HEK293 (cell line): Measurements from ENCODE around the gene SH3RF1.

Experiments
- CTCF ChIA-PET: fragments of 350-600 bp; formaldehyde crosslinking; extraction: SDS; loops from one replicate; lab custom pipeline; 2021; ENCODE audit warnings: antibody characterized with exemption; lab: Yijun Ruan, JAX
- POLR2A ChIA-PET: fragments of 300-600 bp; formaldehyde crosslinking; extraction: SDS; loops from one replicate; lab custom pipeline; 2020; ENCODE audit warnings: antibody characterized with exemption, inconsistent platforms; lab: Yijun Ruan, JAX
- H3K27ac ChIP-seq: fragments of 200-500 bp; sonication (Bioruptor generic); 2 replicates; pipeline ENCODE4 v1.5.1; 2014; ENCODE audit warnings: low read depth, low read length, control low read depth, inconsistent platforms; ENCODE audit errors: extremely low read depth
- H3K36me3 ChIP-seq, 2 experiments: fragments of 200-500 bp in 1 of 2; sonication (Bioruptor generic) in 1 of 2; 1 replicate in 1 of 2; 2 replicates in 1 of 2; pipeline ENCODE4 v1.5.1; 2014 to 2017; ENCODE audit warnings: inconsistent platforms in 2 of 2, low read length in 2 of 2; ENCODE audit not compliant: control insufficient read depth in 2 of 2, insufficient read depth in 1 of 2
- H3K4me1 ChIP-seq: fragments of 200-500 bp; sonication (Bioruptor generic); 2 replicates; pipeline ENCODE4 v1.5.1; 2014; ENCODE audit warnings: mild to moderate bottlenecking, low read length, inconsistent platforms; ENCODE audit not compliant: control insufficient read depth, insufficient read depth
- H3K4me3 ChIP-seq: 2 replicates; pipeline ENCODE4 v1.5.1; 2011; ENCODE audit warnings: low read depth, mild to moderate bottlenecking, control low read depth, low read length, moderate library complexity
- H3K9me3 ChIP-seq: fragments of 200-500 bp; sonication (Bioruptor generic); 2 replicates; pipeline ENCODE4 v1.5.1; 2014; ENCODE audit warnings: low read depth, low read length, inconsistent platforms; ENCODE audit not compliant: control insufficient read depth, insufficient read depth
- BCL11A ChIP-seq: fragments of 450-650 bp; formaldehyde crosslinking; IDR thresholded peaks from 2 replicates; pipeline ENCODE4 v1.5.1; 2016; ENCODE audit warnings: low read depth, missing biosample characterization, missing genetic modification characterization
- KLF7 ChIP-seq: fragments of 450-650 bp; formaldehyde crosslinking; IDR thresholded peaks from 2 replicates; pipeline ENCODE4 v1.5.1; 2016; ENCODE audit warnings: missing biosample characterization, missing genetic modification characterization, borderline replicate concordance
- OVOL3 ChIP-seq: fragments of 450-650 bp; formaldehyde crosslinking; IDR thresholded peaks from 2 replicates; pipeline ENCODE4 v1.5.1; 2016; ENCODE audit warnings: missing biosample characterization, missing genetic modification characterization
- REST ChIP-seq: fragments of 450-650 bp; formaldehyde crosslinking; IDR thresholded peaks from 2 replicates; pipeline ENCODE4 v1.5.1; 2016; ENCODE audit warnings: missing biosample characterization, missing genetic modification characterization
- SETDB1 ChIP-seq: IDR thresholded peaks from one replicate; pipeline ENCODE4 v1.6.1; 2017; ENCODE audit warnings: mild to moderate bottlenecking, low read length, moderate library complexity, mixed read lengths; ENCODE audit not compliant: insufficient read length
- SP7 ChIP-seq: fragments of 450-650 bp; formaldehyde crosslinking; IDR thresholded peaks from 2 replicates; pipeline ENCODE4 v1.5.1; 2016; ENCODE audit warnings: missing biosample characterization, missing genetic modification characterization
- ZBTB11 ChIP-seq: fragments of 450-650 bp; formaldehyde crosslinking; conservative IDR thresholded peaks from 2 replicates; pipeline ENCODE4 v1.5.1; 2016; ENCODE audit warnings: low read depth, missing biosample characterization, missing genetic modification characterization
- ZBTB21 ChIP-seq: fragments of 450-650 bp; formaldehyde crosslinking; IDR thresholded peaks from 2 replicates; pipeline ENCODE4 v1.5.1; 2017; ENCODE audit warnings: missing biosample characterization, missing genetic modification characterization
- ZEB2 ChIP-seq: fragments of 450-650 bp; formaldehyde crosslinking; IDR thresholded peaks from 2 replicates; pipeline ENCODE4 v1.5.1; 2016; ENCODE audit warnings: missing biosample characterization, missing genetic modification characterization
- ZNF132 ChIP-seq: fragments of 450-650 bp; formaldehyde crosslinking; IDR thresholded peaks from 2 replicates; pipeline ENCODE4 v1.5.1; 2017; ENCODE audit warnings: missing biosample characterization, missing genetic modification characterization, borderline replicate concordance
- ZNF133 ChIP-seq: fragments of 450-650 bp; formaldehyde crosslinking; IDR thresholded peaks from 2 replicates; pipeline ENCODE4 v1.5.1; 2016; ENCODE audit warnings: missing biosample characterization, missing genetic modification characterization
- ZNF184 ChIP-seq: fragments of 450-650 bp; IDR thresholded peaks from 2 replicates; pipeline ENCODE4 v1.5.1; 2018; ENCODE audit warnings: missing biosample characterization, mild to moderate bottlenecking, missing genetic modification characterization
- ZNF202 ChIP-seq: fragments of 450-650 bp; formaldehyde crosslinking; IDR thresholded peaks from 2 replicates; pipeline ENCODE4 v1.5.1; 2016; ENCODE audit warnings: missing biosample characterization, missing genetic modification characterization, borderline replicate concordance
- ZNF248 ChIP-seq: fragments of 450-650 bp; formaldehyde crosslinking; IDR thresholded peaks from 2 replicates; pipeline ENCODE4 v1.5.1; 2017; ENCODE audit warnings: missing biosample characterization, missing genetic modification characterization
- ZNF341 ChIP-seq: fragments of 450-650 bp; formaldehyde crosslinking; IDR thresholded peaks from 2 replicates; pipeline ENCODE4; 2016; ENCODE audit warnings: low read depth, missing biosample characterization, missing genetic modification characterization
- ZNF366 ChIP-seq: fragments of 450-650 bp; formaldehyde crosslinking; conservative IDR thresholded peaks from 2 replicates; pipeline ENCODE4 v1.5.1; 2016; ENCODE audit warnings: missing biosample characterization, missing genetic modification characterization
- ZNF558 ChIP-seq: fragments of 450-650 bp; formaldehyde crosslinking; IDR thresholded peaks from 2 replicates; pipeline ENCODE4 v1.5.1; 2016; ENCODE audit warnings: missing biosample characterization, missing genetic modification characterization
- ZNF660 ChIP-seq: fragments of 450-650 bp; IDR thresholded peaks from 2 replicates; pipeline ENCODE4 v1.5.1; 2018; ENCODE audit warnings: missing biosample characterization, mild to moderate bottlenecking, missing genetic modification characterization
- ZNF701 ChIP-seq: fragments of 450-650 bp; formaldehyde crosslinking; IDR thresholded peaks from 2 replicates; pipeline ENCODE4 v1.5.1; 2016; ENCODE audit warnings: missing biosample characterization, missing genetic modification characterization
- ZNF76 ChIP-seq: fragments of 450-650 bp; formaldehyde crosslinking; IDR thresholded peaks from 2 replicates; pipeline ENCODE4; 2016; ENCODE audit warnings: low read depth, missing biosample characterization, missing genetic modification characterization, borderline replicate concordance
- TF ChIP-seq, protein P1 (sequence below): sonication (generic); formaldehyde crosslinking; IDR thresholded peaks from 2 replicates; pipeline ENCODE4 v1.8.1; 2022; ENCODE audit warnings: mild to moderate bottlenecking, moderate library complexity, missing genetic modification reagents

SH3RF1 gene

DNA sequence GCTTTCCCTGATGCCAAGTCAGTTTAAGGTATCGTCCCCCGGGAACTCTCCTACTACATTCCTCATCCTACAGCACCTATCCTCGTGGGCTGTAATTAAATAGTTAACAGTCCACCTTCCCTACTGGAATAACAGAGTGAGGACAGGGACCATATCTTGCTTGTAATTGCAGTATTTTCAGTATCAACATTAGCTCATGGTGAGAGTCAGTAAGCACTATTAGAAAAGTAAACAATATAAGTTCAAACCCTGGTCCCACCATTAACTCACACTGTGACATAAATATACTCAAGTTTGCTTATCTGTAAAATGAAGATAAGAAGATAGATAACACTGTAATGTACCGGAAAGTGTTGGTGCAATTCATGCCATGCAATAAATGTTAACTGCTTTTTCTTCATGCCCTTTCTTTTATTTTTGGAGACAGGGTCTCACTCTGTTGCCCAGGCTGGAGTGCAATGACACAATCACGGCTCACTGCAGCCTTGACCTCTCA is 61.3 kb downstream of the SH3RF1 start (continued):
- no peak for TF ChIP-seq ZNF341
- TF ChIP-seq, all 188 proteins: peak for 33

GRCh38 chr4:169208516-169208915 is 62.2 kb downstream of the SH3RF1 start:
- H3K4me1 ChIP-seq, result peaks cover 9% of the 10 kb centered on the region
- no peak overlapping the region for H3K27ac ChIP-seq
- ChIA-PET POLR2A (no interaction called here), CTCF (interaction anchor here (0.6 to 0.9 kb wide), 2 partner anchors 64 to 71 kb away, joined by 4 read pairs; no protein-coding TSS in a partner anchor)
- TF ChIP-seq ZBTB21 (tag by site-specific recombination), result no peak
- no peak for TF ChIP-seq ZNF133 (tag by site-specific recombination)
- TF ChIP-seq ZNF184 (tag by site-specific recombination), result no peak
- no peak for TF ChIP-seq ZNF202 (tag by site-specific recombination)
- TF ChIP-seq ZNF132 (tag by site-specific recombination), result no peak
- TF ChIP-seq ZNF248, result no peak
- no peaks in the 10 kb centered on the region for H3K36me3 ChIP-seq
- no peaks in the 10 kb centered on the region for H3K9me3 ChIP-seq
- H3K4me3 ChIP-seq, result no peak overlapping the region

DNA sequence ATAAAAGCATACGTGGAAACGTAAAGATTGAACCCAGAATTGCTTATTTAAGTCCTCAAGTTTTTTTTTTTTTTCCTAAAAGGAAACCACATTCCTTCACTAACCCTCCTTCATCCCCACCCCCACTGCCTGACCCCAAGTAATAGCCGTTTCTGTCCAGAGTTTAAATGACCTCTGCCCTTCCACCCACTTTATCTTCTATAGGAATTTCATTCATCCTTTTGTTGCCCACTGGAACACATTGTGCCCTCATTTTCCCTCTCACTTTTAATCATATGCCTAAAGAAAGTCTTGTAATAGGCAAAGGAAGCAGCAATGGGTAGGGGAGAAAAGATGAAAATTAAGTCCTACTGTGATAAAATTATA is 62.7 kb downstream of the SH3RF1 start:
- Histone ChIP-seq H3K36me3 (no peaks in the 10 kb centered on the region), H3K4me3 (no peak overlapping the region), H3K27ac (no peak overlapping the region), H3K9me3 (no peaks in the 10 kb centered on the region), H3K4me1 (peaks cover 9% of the 10 kb centered on the region)
- TF ChIP-seq ZEB2 (no peak), KLF7 (tag by site-specific recombination) (no peak), BCL11A (tag by site-specific recombination) (no peak), ZNF76 (no peak), SP7 (tag by site-specific recombination) (no peak), ZNF366 (no peak)
- POLR2A ChIA-PET, result no interaction called here
- CTCF ChIA-PET, result interaction anchor here (0.8 kb wide), 1 partner anchor 287 kb away, joined by 3 read pairs; no protein-coding TSS in a partner anchor

DNA sequence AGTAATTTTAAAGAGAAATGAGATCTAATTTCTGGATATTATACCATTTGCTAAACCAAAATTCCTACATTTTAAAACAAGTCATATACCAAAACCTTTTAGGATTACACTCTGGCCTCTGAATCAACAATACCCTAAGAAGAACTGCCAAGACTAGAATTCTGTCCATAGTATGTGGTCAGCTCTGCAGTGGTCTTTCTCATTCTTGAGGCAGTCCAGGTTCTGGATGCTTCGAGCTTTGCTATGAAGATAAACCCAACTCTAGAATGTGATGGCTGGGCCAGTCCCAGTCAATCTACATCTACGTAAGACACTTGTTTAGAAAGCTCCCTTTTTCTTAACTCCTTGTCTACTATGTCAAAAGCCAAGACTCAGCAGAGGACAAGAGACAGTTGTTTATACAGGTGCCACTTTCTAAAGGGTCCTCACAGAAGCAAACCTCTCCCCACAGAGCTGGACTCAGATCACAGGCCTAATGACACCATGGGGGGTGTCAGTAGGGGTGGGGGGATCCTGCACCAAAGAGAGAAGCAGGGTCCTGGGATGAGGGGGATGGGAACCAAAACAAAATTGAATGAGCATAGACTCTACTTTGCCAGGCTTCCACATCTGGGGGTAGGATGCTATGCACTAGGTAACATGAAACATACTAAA is 63.2 kb downstream of the SH3RF1 start:
- CTCF ChIA-PET, result interaction anchor here (0.8 kb wide), 1 partner anchor 286 kb away, joined by 3 read pairs; no protein-coding TSS in a partner anchor
- TF ChIP-seq ZNF660 (tag by site-specific recombination), result no peak
- TF ChIP-seq ZBTB11, result no peak
- no peak for TF ChIP-seq ZNF701
- TF ChIP-seq REST (tag by site-specific recombination), result no peak
- no peak for TF ChIP-seq OVOL3 (tag by site-specific recombination)
- no peak for TF ChIP-seq SETDB1
- TF ChIP-seq ZBTB21 (tag by site-specific recombination), result no peak
- TF ChIP-seq ZNF558 (tag by site-specific recombination), result no peak
- TF ChIP-seq, protein P1, sequence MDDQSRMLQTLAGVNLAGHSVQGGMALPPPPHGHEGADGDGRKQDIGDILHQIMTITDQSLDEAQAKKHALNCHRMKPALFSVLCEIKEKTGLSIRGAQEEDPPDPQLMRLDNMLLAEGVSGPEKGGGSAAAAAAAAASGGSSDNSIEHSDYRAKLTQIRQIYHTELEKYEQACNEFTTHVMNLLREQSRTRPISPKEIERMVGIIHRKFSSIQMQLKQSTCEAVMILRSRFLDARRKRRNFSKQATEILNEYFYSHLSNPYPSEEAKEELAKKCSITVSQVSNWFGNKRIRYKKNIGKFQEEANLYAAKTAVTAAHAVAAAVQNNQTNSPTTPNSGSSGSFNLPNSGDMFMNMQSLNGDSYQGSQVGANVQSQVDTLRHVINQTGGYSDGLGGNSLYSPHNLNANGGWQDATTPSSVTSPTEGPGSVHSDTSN (CRISPR knock-in tag), result no peak

More for the DNA sequence above, 63.2 kb downstream of the SH3RF1 start:
- Histone ChIP-seq H3K36me3 (no peaks in the 10 kb centered on the region), H3K27ac (no peak overlapping the region), H3K9me3 (no peaks in the 10 kb centered on the region), H3K4me3 (no peak overlapping the region), H3K4me1 (peaks cover 9% of the 10 kb centered on the region)
- POLR2A ChIA-PET, result no interaction called here
